Measurements from ENCODE around the gene DTX3.
"Not testable (repeated sequence)": the region's sequence is repeated elsewhere in the genome, so short reads cannot be mapped to it uniquely, and the experiment has no call there.

DTX3 gene

DNA sequence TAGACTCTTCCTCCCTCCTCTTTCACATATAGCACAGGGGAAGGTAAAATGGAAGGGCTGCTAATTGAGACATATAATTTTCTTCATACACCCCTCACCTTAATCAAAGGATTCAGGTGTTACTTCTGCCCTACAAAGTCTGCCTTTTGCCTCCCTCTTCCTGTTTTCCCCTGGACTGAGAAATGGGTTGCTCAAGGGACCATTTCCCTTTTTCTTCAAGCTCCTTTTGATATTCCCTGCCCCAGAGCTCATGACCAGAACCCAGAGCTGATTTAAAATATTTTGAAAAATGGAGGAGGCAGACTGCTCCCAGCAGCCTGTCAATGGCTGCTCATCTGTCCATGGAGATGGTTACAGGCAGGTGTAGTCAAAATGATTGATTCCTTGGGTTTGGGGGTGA lies 19.9 kb upstream of the DTX3 start:
- Histone ChIP-seq H3K4me3 (no peak overlapping the region), H3K36me3 (no peaks in the 10 kb centered on the region), H3K27ac (no peak overlapping the region), H3K9me3 (no peaks in the 10 kb centered on the region), H3K27me3 (peaks cover 0 to 6% of the 10 kb centered on the region in 2 donors), H3K4me1 (no peaks in the 10 kb centered on the region)
- intact Hi-C loops (cut with DNase I; ENCODE audit: low total_unique reads), result no loop called here
- TF ChIP-seq, protein P1, sequence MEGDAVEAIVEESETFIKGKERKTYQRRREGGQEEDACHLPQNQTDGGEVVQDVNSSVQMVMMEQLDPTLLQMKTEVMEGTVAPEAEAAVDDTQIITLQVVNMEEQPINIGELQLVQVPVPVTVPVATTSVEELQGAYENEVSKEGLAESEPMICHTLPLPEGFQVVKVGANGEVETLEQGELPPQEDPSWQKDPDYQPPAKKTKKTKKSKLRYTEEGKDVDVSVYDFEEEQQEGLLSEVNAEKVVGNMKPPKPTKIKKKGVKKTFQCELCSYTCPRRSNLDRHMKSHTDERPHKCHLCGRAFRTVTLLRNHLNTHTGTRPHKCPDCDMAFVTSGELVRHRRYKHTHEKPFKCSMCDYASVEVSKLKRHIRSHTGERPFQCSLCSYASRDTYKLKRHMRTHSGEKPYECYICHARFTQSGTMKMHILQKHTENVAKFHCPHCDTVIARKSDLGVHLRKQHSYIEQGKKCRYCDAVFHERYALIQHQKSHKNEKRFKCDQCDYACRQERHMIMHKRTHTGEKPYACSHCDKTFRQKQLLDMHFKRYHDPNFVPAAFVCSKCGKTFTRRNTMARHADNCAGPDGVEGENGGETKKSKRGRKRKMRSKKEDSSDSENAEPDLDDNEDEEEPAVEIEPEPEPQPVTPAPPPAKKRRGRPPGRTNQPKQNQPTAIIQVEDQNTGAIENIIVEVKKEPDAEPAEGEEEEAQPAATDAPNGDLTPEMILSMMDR (IDR thresholded peaks at IDR 0.05), result no peak
- DNase-seq, result no peak

DNA sequence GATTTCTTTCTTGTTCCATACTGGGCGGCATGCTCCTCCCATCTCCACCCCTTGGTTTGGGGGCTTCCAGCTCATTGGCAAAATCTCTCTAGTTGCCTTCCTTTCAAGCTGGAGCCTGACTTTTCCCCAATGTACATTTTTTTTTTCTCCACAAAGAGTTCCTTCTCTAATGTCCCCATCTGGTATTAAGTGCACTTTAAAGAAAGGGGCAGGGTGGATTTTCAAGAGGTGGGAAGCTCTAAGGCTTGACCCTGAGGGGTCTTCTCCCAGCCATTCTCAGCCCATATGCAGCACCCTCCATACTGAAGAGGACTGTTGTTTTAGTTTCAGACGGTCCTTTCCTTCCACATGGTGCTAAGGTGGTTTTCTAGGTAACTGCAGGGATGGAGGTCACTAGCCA lies 19.5 kb upstream of the DTX3 start:
- no peaks in the 10 kb centered on the region for H3K9me3 ChIP-seq
- H3K4me1 ChIP-seq, result peaks cover 0 to under 1% (median 0%) of the 10 kb centered on the region in 4 donors
- H3K27ac ChIP-seq, result no peak overlapping the region
- DNase-seq, result no peak
- H3K27me3 ChIP-seq, result peaks cover 0 to 6% of the 10 kb centered on the region in 2 donors
- TF ChIP-seq, protein P1 (IDR thresholded peaks at IDR 0.05), result no peak
- H3K4me3 ChIP-seq, result no peak overlapping the region
- intact Hi-C loops (cut with DNase I; ENCODE audit: low total_unique reads), result no loop called here
- no peaks in the 10 kb centered on the region for H3K36me3 ChIP-seq

DNA sequence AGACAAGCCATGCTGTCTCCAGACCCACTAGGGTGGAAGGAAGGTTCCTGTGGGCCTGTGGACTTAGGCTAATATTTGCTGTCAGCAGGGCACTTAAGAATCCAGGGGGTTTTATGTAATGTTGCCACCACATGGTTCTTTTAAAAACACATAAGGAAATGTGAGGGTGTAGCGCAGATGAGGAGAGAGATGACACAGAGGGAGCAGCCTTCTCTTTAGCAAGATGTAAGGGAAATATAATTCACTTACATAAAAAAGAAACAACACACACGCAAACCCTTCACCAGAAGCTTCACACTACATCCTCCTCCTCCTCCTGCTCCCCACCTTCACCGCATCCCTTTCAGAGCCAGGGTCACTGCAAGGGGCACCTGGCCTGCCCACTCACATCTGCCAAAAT lies 18.5 kb upstream of the DTX3 start:
- Histone ChIP-seq H3K4me1 (peaks cover 0 to 9% (median 2%) of the 10 kb centered on the region in 4 donors), H3K27me3 (peaks cover 0 to 6% of the 10 kb centered on the region in 2 donors), H3K4me3 (no peak overlapping the region), H3K36me3 (no peaks in the 10 kb centered on the region), H3K27ac (no peak overlapping the region), H3K9me3 (no peaks in the 10 kb centered on the region)
- TF ChIP-seq, protein P1 (IDR thresholded peaks at IDR 0.05), result no peak
- no peak for DNase-seq
- intact Hi-C loops (cut with DNase I; ENCODE audit: low total_unique reads), result no loop called here

DNA sequence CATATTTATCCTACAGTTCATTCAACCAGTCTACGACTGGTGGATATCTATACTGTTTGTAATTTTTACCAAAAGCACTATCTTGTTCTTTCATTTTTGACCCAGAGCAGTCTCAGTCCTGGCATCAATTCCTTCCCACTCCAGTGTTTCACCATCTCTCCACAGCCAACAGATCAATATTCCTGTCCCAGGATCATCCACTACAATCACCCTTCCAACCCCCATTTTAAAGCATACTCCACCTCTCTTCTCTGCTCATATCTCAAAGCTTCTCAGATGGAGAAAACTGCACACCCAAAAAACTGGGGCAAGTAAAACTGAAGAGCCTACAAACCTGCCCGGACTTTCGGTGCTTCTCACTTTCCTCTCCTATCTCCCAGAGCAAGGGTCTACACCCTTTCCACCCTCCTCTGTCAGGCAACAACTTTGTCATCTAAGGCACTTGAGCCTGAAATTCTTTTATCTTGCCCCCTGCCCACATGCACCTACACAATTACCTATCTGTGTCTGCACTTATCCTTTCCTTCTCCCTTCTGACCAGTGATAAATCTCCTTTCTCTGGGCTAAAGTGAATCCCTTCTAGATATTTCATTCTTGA lies 17.7 kb upstream of the DTX3 start:
- Histone ChIP-seq H3K27me3 (peaks cover 0 to 6% of the 10 kb centered on the region in 2 donors), H3K36me3 (no peaks in the 10 kb centered on the region), H3K9me3 (no peaks in the 10 kb centered on the region), H3K27ac (no peak overlapping the region), H3K4me3 (no peak overlapping the region), H3K4me1 (peaks cover 0 to 13% (median 4%) of the 10 kb centered on the region in 4 donors)
- TF ChIP-seq, protein P1 (IDR thresholded peaks at IDR 0.05), result no peak
- no peak for DNase-seq
- intact Hi-C loops (cut with DNase I; ENCODE audit: low total_unique reads), result no loop called here

DNA sequence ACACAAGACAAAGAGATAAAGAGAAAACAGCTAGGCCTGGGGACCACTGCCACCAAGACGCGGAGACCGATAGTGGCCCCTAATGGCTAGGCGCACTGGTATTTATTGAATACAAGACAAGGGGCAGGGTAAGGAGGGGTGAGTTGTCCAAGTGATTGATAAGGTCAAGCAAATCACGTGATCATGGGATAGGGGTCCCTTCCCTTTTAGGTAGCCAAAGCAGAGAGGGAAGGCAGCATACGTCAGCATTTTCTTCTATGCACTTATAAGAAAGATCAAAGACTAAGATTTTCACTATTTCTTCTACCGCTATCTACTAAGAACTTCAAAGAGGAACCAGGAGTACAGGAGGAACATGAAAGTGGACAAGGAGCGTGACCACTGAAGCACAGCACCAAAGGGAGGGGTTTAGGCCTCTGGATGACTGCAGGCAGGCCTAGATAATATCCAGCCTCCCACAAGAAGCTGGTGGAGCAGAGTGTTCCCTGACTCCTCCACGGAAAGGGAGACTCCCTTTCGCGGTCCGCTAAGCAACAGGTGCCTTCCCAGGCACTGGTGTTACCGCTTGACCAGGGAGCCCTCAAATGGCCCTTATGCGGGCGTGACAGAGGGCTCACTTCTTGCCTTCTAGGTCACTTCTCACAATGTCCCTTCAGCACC lies 15.5 kb upstream of the DTX3 start:
- H3K27me3 ChIP-seq; H3K4me3 ChIP-seq; H3K27ac ChIP-seq; H3K36me3 ChIP-seq; H3K9me3 ChIP-seq; DNase-seq; intact Hi-C loops (cut with DNase I; ENCODE audit: low total_unique reads): not testable (repeated sequence)
- H3K4me1 ChIP-seq, result peaks cover 0 to 28% (median 12%) of the 10 kb centered on the region in 4 donors

DNA sequence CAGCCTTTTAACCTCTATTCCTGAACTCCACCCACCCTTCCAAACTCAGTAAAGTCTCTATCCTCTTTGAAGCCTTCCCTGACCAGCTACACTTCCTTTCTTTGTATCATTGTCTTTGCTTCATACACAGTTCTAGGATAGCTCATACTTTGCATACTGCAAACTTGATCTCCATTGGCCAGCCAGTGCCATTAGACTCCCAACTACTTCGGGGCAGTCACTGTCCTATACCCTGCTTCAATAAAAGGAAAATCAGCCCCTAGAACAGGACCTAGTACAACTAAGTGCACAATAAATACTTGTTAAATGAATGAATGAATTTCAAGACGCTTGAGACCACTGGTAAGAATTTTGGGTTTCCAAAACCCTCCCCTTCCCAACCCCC lies 14.2 kb upstream of the DTX3 start:
- Histone ChIP-seq H3K4me1 (peaks cover 0 to 28% (median 12%) of the 10 kb centered on the region in 4 donors), H3K9me3 (no peaks in the 10 kb centered on the region), H3K36me3 (peaks cover 5 to 17% (median 6%) of the 10 kb centered on the region in 3 donors), H3K4me3 (peak overlapping the region; percentile 74 to 91), H3K27ac (peak overlapping the region; percentile 81 to 85), H3K27me3 (peaks cover 0 to under 1% of the 10 kb centered on the region in 2 donors)
- DNase-seq, result no peak
- TF ChIP-seq, protein P1 (IDR thresholded peaks at IDR 0.05), result no peak
- intact Hi-C loops (cut with DNase I; ENCODE audit: low total_unique reads), result no loop called here

All from tibial artery (tissue), 4 donors.